ENCODE measurements around the gene ERH. TPM values are rescaled to one million over a fixed set of nuclear protein-coding genes. Genes with fewer than 3 reads are reported as not detected.

Gene ERH
- total RNA-seq, 1 donor from 2014 or later: 308 TPM

GRCh38 chr14:69333791-69334337 lies 64.2 kb downstream of the ERH start:
- peaks cover 10% of the 10 kb centered on the region for H3K4me1 Mint-ChIP-seq (ENCODE audit: unreplicated experiment)
- no peak for TF ChIP-seq CTCF (conservative IDR thresholded peaks at IDR 0.05)
- H3K4me3 Mint-ChIP-seq: no peak overlapping the region
- DNase-seq (ENCODE audit: extremely low spot score, unreplicated experiment): no peak
- no peak overlapping the region for H3K27ac Mint-ChIP-seq
- no peaks in the 10 kb centered on the region for H3K9me3 Mint-ChIP-seq
- no peaks in the 10 kb centered on the region for H3K27me3 Mint-ChIP-seq
- H3K36me3 Mint-ChIP-seq: no peaks in the 10 kb centered on the region

- TF ChIP-seq CTCF (conservative IDR thresholded peaks at IDR 0.05): no peak
- no peak overlapping the region for H3K4me3 Mint-ChIP-seq
- H3K27me3 Mint-ChIP-seq: no peaks in the 10 kb centered on the region
- peaks cover 10% of the 10 kb centered on the region for H3K4me1 Mint-ChIP-seq (ENCODE audit: unreplicated experiment)
- H3K9me3 Mint-ChIP-seq: no peaks in the 10 kb centered on the region
- H3K36me3 Mint-ChIP-seq: no peaks in the 10 kb centered on the region
- no peak overlapping the region for H3K27ac Mint-ChIP-seq
- no peak for DNase-seq (ENCODE audit: extremely low spot score, unreplicated experiment)
These were observed 65.2 kb downstream of the ERH start for GRCh38 chr14:69332782-69333395.

GRCh38 chr14:69331206-69331605 lies 66.9 kb downstream of the ERH start:
- H3K36me3 Mint-ChIP-seq: no peaks in the 10 kb centered on the region
- H3K27me3 Mint-ChIP-seq: no peaks in the 10 kb centered on the region
- no peak for DNase-seq (ENCODE audit: extremely low spot score, unreplicated experiment)
- no peak for TF ChIP-seq CTCF (conservative IDR thresholded peaks at IDR 0.05)
- H3K4me3 Mint-ChIP-seq: no peak overlapping the region
- H3K4me1 Mint-ChIP-seq (ENCODE audit: unreplicated experiment): peaks cover 6% of the 10 kb centered on the region
- no peaks in the 10 kb centered on the region for H3K9me3 Mint-ChIP-seq
- no peak overlapping the region for H3K27ac Mint-ChIP-seq

Other genes starting within 250 kb of the ERH start
- 46.1 and 54.9 TPM in 2 replicates for gene DCAF5, start 245.2 kb downstream of the ERH start, total RNA-seq (ENCODE audit: low replicate concordance)
- 22.7 and 26.2 TPM in 2 replicates for gene EXD2, start 206.8 kb downstream of the ERH start, total RNA-seq (ENCODE audit: low replicate concordance)
- gene GALNT16, start 138.1 kb downstream of the ERH start, total RNA-seq (ENCODE audit: low replicate concordance): 2.9 and 12.4 TPM in 2 replicates
- gene SLC39A9, start 393 bp upstream of the ERH start, total RNA-seq (ENCODE audit: low replicate concordance): 60.9 and 74.8 TPM in 2 replicates
- gene PLEKHD1, start 86.4 kb upstream of the ERH start, total RNA-seq (ENCODE audit: low replicate concordance): 0.12 and 0.48 TPM in 2 replicates
- gene CCDC177, start 176.6 kb upstream of the ERH start, total RNA-seq (ENCODE audit: low replicate concordance): 0.21 and 3.4 TPM in 2 replicates
- gene SUSD6, start 213.3 kb upstream of the ERH start, total RNA-seq (ENCODE audit: low replicate concordance): 31.7 and 78.9 TPM in 2 replicates

Measured in type B pancreatic cell (in vitro differentiated cells).